Measurements from ENCODE around the gene PLXNA2.

PLXNA2 gene

GRCh38 chr1:208175508-208175895, 68.7 kb downstream of the PLXNA2 start:
- FAIRE-seq: no peak

GRCh38 chr1:208174731-208175507, 69.3 kb downstream of the PLXNA2 start:
- no peak for FAIRE-seq

DNA sequence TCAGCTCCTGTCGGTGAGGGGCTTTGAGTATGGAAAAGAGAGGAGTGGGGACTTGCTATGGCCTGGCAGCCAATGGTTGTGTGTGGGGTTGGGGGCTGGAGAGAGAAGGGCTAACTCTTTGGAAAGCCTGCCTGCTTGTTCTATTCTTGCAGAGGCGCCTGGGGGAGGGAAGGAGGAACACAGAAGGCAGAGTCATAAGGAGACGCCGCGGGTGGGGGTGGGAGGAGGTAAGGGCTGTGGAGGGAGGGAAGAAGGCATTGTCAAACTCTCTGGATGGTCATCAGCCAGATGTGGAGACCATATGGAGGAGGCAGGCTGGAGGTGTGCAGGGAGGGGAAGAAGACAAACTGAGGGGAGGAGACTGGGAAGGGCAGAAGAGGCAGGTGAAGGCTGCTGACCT, 70.0 kb downstream of the PLXNA2 start:
- FAIRE-seq: no peak

DNA sequence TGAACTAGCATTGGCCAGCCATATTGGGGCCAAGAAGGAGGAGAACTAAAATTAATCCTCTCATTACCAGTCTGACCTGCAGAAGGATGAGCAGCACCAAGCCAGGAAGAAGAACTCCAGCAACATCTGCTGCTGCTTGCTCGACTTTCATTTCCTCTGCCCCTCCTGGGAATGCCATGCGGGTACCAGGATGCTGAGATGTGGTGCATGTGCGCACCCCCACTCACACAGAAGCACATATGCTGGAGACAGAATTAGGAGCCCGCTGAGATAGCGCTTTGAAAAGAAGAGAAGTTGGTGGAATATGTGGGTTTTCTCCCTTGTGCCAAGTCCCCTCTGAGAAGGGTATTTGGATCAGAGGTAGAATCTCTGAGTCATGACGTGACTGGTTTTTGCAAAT, 70.4 kb downstream of the PLXNA2 start:
- FAIRE-seq: no peak

DNA sequence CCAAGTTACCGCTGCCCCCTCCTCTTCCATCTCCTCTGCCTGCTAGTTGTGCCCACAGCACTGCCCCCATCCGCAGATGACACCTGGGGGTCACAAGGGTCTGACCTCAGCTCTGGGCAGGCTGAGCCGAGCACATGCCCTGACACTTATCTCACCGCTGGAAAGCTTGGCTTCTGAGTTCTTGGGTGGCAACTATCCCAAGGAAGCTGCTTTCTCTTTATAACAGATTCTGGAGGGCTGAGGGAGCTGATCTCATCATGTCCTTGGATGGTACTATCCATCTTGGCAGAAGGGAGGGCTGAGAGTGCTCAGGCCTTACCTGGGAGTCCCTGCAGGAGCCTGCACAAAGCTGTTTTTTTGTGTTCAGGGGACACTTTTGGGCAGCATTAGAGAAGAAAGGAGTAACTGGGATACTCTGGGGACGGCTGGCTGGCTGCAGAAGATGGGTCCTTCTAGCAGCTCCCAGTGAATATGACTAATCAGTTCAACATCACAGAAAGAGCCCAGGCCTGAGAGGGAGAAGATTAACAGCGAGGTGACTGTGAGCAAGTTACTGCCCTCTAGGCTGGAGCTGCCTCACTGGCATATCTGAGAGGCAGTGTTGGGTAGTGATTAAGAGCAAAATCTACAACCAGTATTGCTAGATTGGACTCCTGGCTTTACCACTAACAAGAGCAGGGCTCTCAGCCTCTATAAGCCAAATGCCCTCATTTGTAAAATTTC, 71.6 kb downstream of the PLXNA2 start:
- FAIRE-seq: no peak

GRCh38 chr1:208171616-208172422, 72.4 kb downstream of the PLXNA2 start:
- no peak for FAIRE-seq

DNA sequence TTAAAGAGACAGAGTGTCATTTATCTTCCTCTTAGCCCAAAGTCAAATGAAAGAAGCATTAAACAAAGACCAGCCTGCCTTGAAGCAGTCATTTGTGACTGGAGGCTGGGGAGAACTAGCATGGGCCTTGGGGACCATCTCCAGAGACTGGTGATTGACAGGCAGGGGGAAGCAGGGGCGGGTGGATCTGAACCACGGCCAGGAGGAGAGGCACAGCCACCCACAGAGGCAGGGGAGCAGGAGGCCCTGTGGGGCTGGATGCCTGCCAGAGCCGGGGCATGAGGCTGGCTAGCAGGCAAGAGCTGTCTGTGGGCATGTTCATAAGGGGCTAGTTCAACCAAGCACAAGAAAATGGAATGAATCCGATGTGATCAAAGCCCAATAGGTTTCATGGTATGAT, 73.9 kb downstream of the PLXNA2 start:
- no peak for FAIRE-seq

DNA sequence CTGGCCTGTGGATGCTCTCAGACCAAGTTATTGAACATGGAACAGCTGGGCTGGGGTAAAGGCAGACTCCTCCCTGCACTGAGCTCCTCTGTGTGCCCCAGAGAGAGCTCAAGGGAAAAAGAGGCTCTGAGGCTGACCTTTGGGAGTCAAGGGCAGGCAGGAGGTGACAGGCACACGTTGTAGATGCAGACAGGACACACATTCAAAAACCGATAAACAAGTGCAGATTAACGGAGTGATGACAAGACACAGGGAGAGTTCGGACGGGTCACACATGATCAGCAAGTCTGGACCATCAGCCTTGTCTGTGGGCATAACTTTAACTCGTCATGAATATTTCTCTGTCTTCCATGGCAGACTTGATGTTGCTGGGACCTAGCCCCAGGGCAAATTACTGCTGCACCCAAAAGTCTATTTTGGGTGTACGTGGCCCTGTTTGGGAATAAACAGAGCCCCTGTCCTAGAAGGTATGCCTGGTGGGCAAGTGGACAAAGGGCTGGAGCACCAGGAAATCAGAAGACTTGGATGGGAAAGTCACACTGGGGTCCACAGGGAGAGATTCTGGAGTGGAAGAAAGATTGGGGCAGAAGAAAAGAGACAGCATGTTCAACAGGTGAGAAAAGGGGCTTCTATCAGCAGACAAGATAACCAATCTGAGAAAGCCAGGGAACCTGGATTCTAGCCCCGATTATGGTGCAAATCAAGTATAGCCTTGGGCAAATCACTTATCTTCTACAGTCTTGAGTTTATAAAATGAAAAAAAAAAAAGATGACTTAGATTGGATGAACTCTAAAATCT, 74.9 kb downstream of the PLXNA2 start:
- no peak for FAIRE-seq

DNA sequence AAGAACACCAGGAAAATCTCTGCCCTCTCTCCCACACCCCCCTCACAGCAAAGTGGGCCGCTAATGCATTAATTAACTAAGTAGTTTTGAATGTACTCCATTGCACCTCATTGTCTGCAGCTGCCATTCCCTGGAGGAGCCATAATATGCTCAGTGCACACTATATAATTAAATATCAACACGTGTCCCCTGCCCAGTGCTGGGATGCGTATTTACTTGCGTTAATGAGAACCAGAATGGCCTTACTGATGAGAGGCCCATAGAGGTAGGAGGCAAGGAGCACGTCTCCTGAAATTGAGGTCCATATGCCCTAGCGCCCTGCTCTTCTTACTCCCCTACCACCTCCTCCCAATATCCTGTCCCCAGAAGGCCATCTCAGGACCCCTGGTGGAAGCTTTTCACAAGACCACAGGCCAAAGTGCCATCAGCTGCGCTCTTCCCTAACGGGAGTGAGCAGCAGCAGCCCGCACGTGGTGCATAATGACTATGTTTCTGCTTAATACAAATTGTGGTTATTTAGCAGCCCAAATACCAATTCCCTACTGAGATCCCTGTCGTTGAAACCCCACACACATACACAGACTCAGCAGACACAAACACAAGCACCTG, 76.8 kb downstream of the PLXNA2 start:
- FAIRE-seq: no peak

DNA sequence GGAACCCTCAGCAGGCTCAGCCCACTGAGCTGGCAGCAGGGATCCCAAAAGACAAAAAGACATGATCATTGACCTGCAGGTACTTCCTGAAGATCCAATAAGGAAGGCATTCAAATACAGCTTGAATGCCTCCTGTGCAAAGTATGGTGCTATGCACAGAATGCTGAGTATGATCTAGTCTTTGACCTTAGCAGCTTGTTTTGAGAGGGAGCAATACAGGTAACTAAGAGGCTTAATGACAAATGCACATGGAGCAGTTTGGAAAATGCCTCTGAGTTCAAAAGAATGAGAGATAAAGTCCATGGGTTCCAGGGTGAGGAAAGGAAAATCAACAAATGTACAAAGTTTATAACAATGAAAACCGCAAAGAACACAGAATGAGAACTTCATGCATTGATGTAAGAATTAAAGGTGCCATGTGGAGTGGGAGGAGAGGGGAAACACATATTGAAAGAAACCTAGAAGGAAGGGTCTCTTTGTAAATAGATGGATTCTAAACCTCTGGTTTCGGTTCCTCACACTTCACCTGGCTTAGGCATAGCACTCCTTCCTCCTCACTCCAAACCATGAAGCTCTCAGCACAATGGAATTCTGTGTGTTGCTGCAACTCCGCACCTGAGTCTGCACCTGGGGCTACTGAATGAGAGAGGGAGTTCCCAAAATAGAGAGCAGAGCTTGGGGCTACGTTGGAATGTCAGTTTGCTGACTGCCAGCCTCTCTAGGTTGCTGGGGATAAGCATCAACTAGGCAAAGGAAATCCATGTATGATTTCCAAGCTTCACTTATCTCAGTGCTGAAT, 77.6 kb downstream of the PLXNA2 start:
- no peak for FAIRE-seq

- FAIRE-seq: no peak
Measured at GRCh38 chr1:208165659-208166058, 78.5 kb downstream of the PLXNA2 start.

DNA sequence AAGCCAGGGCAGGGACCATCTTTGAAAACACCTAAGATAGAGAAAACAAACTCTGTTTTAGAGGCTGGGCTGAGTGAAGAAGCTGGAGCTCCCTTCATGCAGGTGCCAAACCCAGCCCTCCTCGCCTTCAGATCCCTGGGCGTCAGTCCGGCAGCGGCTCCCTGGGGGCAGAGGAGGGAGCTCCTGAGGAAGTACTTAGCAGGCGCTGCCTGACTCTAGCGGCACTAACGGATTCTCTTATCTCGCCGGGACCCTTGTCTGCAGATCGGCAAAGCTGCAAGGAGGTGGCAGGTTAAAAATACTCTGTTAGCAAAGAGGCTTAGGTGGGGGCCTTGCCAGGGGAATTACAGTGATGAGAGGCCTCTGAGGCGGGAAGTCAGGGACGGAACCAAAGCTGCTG, 79.6 kb downstream of the PLXNA2 start:
- FAIRE-seq: no peak

GRCh38 chr1:208163539-208163938, 80.6 kb downstream of the PLXNA2 start:
- no peak for FAIRE-seq

- FAIRE-seq: no peak
Measured at GRCh38 chr1:208162903-208163302, 81.3 kb downstream of the PLXNA2 start.

DNA sequence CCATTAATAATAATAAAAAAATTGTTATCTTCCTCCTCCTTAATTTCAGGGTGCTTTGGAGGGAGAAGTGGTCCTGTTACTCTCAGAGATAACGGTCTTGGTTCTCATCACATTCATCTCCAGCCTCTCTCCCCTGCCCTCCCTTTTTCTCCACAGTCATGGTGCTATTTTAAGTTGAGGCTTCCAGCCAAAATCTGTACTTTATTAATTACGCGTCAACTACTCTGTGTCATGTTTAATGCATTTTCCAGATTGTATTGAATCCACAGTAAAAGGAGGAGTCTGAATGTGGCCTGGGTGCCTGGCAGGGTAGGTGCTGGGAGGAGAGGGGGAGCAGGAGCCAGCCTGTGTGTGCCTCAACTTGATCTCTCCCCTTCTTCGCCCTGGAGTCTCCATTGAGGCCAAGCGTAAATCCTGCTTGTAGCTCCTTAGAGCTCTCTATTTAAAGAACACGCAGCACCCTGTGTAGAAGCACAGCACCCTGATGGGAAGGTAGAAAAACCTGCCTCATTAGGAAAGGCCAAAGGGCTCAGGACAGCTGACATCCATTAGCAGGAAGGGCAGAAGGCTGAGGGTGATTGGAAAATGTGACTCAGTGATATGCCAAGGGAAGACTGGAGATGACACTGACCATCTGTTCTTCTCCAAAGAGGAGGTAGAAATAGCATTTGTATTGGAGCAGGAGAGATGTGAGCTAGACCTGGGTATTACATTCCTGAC, 82.4 kb downstream of the PLXNA2 start:
- FAIRE-seq: no peak

GRCh38 chr1:208161005-208161404, 83.2 kb downstream of the PLXNA2 start:
- FAIRE-seq: no peak

- no peak for FAIRE-seq
Measured at GRCh38 chr1:208160259-208160819, 83.8 kb downstream of the PLXNA2 start.

DNA sequence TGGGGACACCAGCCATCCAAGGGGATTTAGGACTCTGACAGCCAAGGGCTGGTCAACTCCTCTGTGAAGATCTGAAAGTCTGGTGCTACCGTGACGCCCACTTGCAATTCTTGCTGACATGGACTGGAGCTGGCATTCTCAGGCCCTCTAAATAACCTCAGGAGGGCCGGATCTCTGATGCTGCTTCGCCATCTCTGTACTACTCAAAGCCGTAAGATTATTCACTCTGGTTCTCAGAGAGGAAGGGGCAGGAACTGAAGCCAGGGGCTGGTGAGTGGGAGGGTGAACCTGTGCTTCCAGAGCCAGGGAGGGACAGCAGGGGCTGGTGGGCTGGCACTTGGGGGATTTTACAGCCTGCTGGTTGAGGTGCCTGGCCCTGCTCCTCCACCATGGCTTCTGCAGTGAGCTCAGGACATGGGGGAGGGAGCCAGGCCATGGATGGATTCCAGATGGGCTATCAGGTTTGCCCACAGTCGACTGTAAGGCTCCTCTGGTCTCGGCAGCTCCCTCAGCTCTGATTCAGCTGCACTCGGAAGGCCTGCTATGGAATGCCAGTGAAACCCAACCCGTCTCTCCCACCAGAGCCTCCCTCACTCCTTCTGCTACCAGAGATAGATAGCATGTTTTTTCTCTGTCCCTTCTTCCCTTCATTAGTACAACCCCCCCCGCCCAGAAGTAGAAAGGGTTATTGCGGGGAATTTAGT, 84.5 kb downstream of the PLXNA2 start:
- FAIRE-seq: no peak

All from endometrium (tissue), 2 donors.